PC-9 (cell line): ENCODE data around the gene SMARCE1. TPM values are rescaled to one million over a fixed set of nuclear protein-coding genes. Genes with fewer than 3 reads are reported as not detected.

Experiments
- BruUV-seq: library from RNA; stranded (reverse); fragments of 400-500 nt; replicated peaks from 2 replicates; lab custom pipeline; 2021; lab: Mats Ljungman, UMichigan
- CTCF ChIA-PET: fragments of 300-600 bp; sonication (Branson Sonifier 250); formaldehyde crosslinking; loops from one replicate; lab custom pipeline; 2022; ENCODE audit warnings: antibody characterized with exemption; lab: Charles Lee
- POLR2A ChIA-PET: fragments of 300-600 bp; sonication (Branson Sonifier 250); formaldehyde crosslinking; loops from one replicate; lab custom pipeline; 2022; ENCODE audit warnings: antibody characterized with exemption; ENCODE audit not compliant: unreplicated experiment; lab: Charles Lee
- DNase-seq, 2 experiments: peaks; one replicate each; pipeline versions ENCODE4 v3.0.0 to v3.0.0-alpha.2; 2015 to 2022; ENCODE audit warnings: mixed read lengths in 1 of 2
- H2AFZ ChIP-seq: fragments of 200-600 bp; sonication (generic); 2 replicates; pipeline ENCODE4 v1.8.1; 2017; ENCODE audit warnings: antibody characterized with exemption
- H3F3A ChIP-seq: fragments of 200-600 bp; sonication (generic); 2 replicates; pipeline ENCODE4 v1.8.1; 2017; ENCODE audit warnings: antibody characterized with exemption, mild to moderate bottlenecking, low read depth; ENCODE audit not compliant: insufficient read depth
- H3K27ac ChIP-seq: fragments of 200-600 bp; sonication (generic); 2 replicates; pipeline ENCODE4 v1.6.1; 2016; ENCODE audit warnings: mixed run types
- H3K27me3 ChIP-seq: fragments of 200-600 bp; sonication (generic); 2 replicates; pipeline ENCODE4 v1.6.1; 2016; ENCODE audit warnings: low read depth, mixed run types; ENCODE audit not compliant: insufficient read depth
- H3K36me3 ChIP-seq: fragments of 200-600 bp; sonication (generic); 2 replicates; pipeline ENCODE4 v1.6.1; 2016; ENCODE audit warnings: low read depth, mixed run types
- H3K4me1 ChIP-seq: fragments of 200-600 bp; sonication (generic); replicated peaks from 2 replicates; pipeline ENCODE4 v1.6.1; 2016; ENCODE audit warnings: mixed run types; ENCODE audit not compliant: insufficient read depth
- H3K4me2 ChIP-seq: fragments of 200-600 bp; sonication (generic); 2 replicates; pipeline ENCODE4 v1.6.1; 2017; ENCODE audit warnings: mixed run types
- H3K4me3 ChIP-seq: fragments of 200-600 bp; sonication (generic); 2 replicates; pipeline ENCODE4 v1.6.1; 2016; ENCODE audit warnings: mixed run types
- H3K79me2 ChIP-seq: fragments of 200-600 bp; sonication (generic); 2 replicates; pipeline ENCODE4 v1.6.1; 2017; ENCODE audit warnings: low read depth, mixed run types
- H3K9me2 ChIP-seq: fragments of 200-600 bp; sonication (generic); 2 replicates; pipeline ENCODE4 v1.8.1; 2017; ENCODE audit warnings: mild to moderate bottlenecking; ENCODE audit not compliant: insufficient read depth
- H3K9me3 ChIP-seq: fragments of 200-600 bp; sonication (generic); 2 replicates; pipeline ENCODE4 v1.8.1; 2016; ENCODE audit warnings: low read depth; ENCODE audit not compliant: insufficient read depth
- H4K20me1 ChIP-seq: fragments of 200-600 bp; sonication (generic); 2 replicates; pipeline ENCODE4 v1.8.1; 2017; ENCODE audit not compliant: insufficient read depth
- EZH2 ChIP-seq: fragments of 200-600 bp; sonication (generic); IDR thresholded peaks from 2 replicates; pipeline ENCODE4 v1.8.0; 2017; ENCODE audit warnings: antibody characterized with exemption, low read depth
- intact Hi-C: fragments of 100-400 bp; cut with micrococcal nuclease; formaldehyde crosslinking; loops from one replicate; pipeline ENCODE4 v1.10.0; 2022; ENCODE audit not compliant: unreplicated experiment
- total RNA-seq: library from RNA; stranded (reverse); gene quantifications from 2 replicates; pipeline ENCODE4 v1.2.3, GENCODE V29; 2021
- TF ChIP-seq, protein P1 (sequence below): fragments of 200-600 bp; sonication (generic); conservative IDR thresholded peaks from 2 replicates; pipeline ENCODE4 v1.6.1; 2017; ENCODE audit warnings: mixed run types, antibody characterized with exemption, mild to moderate bottlenecking, moderate library complexity

SMARCE1 gene
- total RNA-seq, 1 experiment from 2014 or later, result 90.8 TPM

GRCh38 chr17:40598301-40598618 is 49.4 kb downstream of the SMARCE1 start:
- ChIA-PET CTCF (no interaction called here), POLR2A (no interaction called here)
- no peak overlapping the region for H2AFZ ChIP-seq

GRCh38 chr17:40597556-40598300 is 49.9 kb downstream of the SMARCE1 start:
- ChIA-PET POLR2A (no interaction called here), CTCF (interaction anchor here (0.6 kb wide), 1 partner anchor 99 kb away, joined by 5 read pairs; no protein-coding TSS in a partner anchor)
- H3F3A ChIP-seq, result peaks cover 4% of the 10 kb centered on the region; the same call in 1 of the 2 replicates
- intact Hi-C loops, result no loop called here
- peaks cover 8% of the 10 kb centered on the region for H3K4me1 ChIP-seq
- no peaks in the 10 kb centered on the region for H3K27me3 ChIP-seq
- no peak overlapping the region for H3K4me2 ChIP-seq
- no peak overlapping the region for H2AFZ ChIP-seq
- no peaks in the 10 kb centered on the region for H3K79me2 ChIP-seq
- no peak overlapping the region for H3K27ac ChIP-seq
- H4K20me1 ChIP-seq, result no peaks in the 10 kb centered on the region
- H3K36me3 ChIP-seq, result no peaks in the 10 kb centered on the region
- no peaks in the 10 kb centered on the region for H3K9me2 ChIP-seq
- DNase-seq, result no peak
- no TSS peak for BruUV-seq
- TF ChIP-seq, protein P1, sequence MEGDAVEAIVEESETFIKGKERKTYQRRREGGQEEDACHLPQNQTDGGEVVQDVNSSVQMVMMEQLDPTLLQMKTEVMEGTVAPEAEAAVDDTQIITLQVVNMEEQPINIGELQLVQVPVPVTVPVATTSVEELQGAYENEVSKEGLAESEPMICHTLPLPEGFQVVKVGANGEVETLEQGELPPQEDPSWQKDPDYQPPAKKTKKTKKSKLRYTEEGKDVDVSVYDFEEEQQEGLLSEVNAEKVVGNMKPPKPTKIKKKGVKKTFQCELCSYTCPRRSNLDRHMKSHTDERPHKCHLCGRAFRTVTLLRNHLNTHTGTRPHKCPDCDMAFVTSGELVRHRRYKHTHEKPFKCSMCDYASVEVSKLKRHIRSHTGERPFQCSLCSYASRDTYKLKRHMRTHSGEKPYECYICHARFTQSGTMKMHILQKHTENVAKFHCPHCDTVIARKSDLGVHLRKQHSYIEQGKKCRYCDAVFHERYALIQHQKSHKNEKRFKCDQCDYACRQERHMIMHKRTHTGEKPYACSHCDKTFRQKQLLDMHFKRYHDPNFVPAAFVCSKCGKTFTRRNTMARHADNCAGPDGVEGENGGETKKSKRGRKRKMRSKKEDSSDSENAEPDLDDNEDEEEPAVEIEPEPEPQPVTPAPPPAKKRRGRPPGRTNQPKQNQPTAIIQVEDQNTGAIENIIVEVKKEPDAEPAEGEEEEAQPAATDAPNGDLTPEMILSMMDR, result no peak
- no peak for TF ChIP-seq EZH2
- H3K9me3 ChIP-seq, result no peaks in the 10 kb centered on the region
- H3K4me3 ChIP-seq, result no peak overlapping the region

More at GRCh38 chr17:40598301-40598618, 49.4 kb downstream of the SMARCE1 start:
- Histone ChIP-seq H3K36me3 (no peaks in the 10 kb centered on the region), H4K20me1 (no peaks in the 10 kb centered on the region), H3F3A (peaks cover 4% of the 10 kb centered on the region; the same call in 1 of the 2 replicates), H3K27ac (no peak overlapping the region), H3K9me3 (no peaks in the 10 kb centered on the region), H3K4me3 (no peak overlapping the region), H3K79me2 (no peaks in the 10 kb centered on the region), H3K27me3 (no peaks in the 10 kb centered on the region), H3K4me1 (peaks cover 8% of the 10 kb centered on the region), H3K9me2 (no peaks in the 10 kb centered on the region), H3K4me2 (no peak overlapping the region)
- intact Hi-C loops, result no loop called here
- TF ChIP-seq, protein P1, result no peak
- no TSS peak for BruUV-seq
- no peak for DNase-seq

- no peaks in the 10 kb centered on the region for H3K79me2 ChIP-seq
- TF ChIP-seq, protein P1, result no peak
- TF ChIP-seq EZH2, result no peak
- peaks cover 4% of the 10 kb centered on the region; the same call in 1 of the 2 replicates for H3F3A ChIP-seq
- intact Hi-C loops, result no loop called here
- DNase-seq, result no peak
- ChIA-PET CTCF (interaction anchor here (0.6 kb wide), 1 partner anchor 99 kb away, joined by 5 read pairs; no protein-coding TSS in a partner anchor), POLR2A (no interaction called here)
- BruUV-seq, result no TSS peak
- no peak overlapping the region for H3K4me2 ChIP-seq
- no peak overlapping the region for H3K27ac ChIP-seq
- no peaks in the 10 kb centered on the region for H3K36me3 ChIP-seq
- H3K9me2 ChIP-seq, result no peaks in the 10 kb centered on the region
- H3K27me3 ChIP-seq, result no peaks in the 10 kb centered on the region
- H4K20me1 ChIP-seq, result no peaks in the 10 kb centered on the region
- no peak overlapping the region for H3K4me3 ChIP-seq
- no peak overlapping the region for H2AFZ ChIP-seq
- H3K9me3 ChIP-seq, result no peaks in the 10 kb centered on the region
- H3K4me1 ChIP-seq, result peaks cover 8% of the 10 kb centered on the region
These were observed 50.5 kb downstream of the SMARCE1 start for GRCh38 chr17:40597156-40597555.
